SK-N-SH treated with all-trans-retinoic acid at 6 μM for 48 hours (cell line): ENCODE data around the gene DFFB.

ENCODE experiments used
- ARNTL ChIP-seq: fragments of 450-650 bp; formaldehyde crosslinking; IDR thresholded peaks from 2 replicates; pipeline ENCODE4 v1.5.0; 2020; ENCODE audit warnings: low read depth, mild to moderate bottlenecking, moderate library complexity, borderline replicate concordance
- GLIS3 ChIP-seq: fragments of 250-450 bp; sonication (Bioruptor Pico); IDR thresholded peaks from 2 replicates; pipeline ENCODE4 v1.5.0; 2020; ENCODE audit warnings: mild to moderate bottlenecking, moderate library complexity
- TOX ChIP-seq: fragments of 250-450 bp; sonication (Bioruptor Pico); IDR thresholded peaks from 2 replicates; pipeline ENCODE4 v1.8.0; 2021; ENCODE audit warnings: mild to moderate bottlenecking, moderate library complexity, borderline replicate concordance
- ZFP30 ChIP-seq: fragments of 450-650 bp; formaldehyde crosslinking; IDR thresholded peaks from 2 replicates; pipeline ENCODE4 v1.5.0; 2022; ENCODE audit warnings: mild to moderate bottlenecking, moderate library complexity

GRCh38 chr1:3925256-3925655 is 68.0 kb downstream of the DFFB start:
- TF ChIP-seq ARNTL (CRISPR knock-in tag), result no peak
- TF ChIP-seq TOX, result no peak
- no peak for TF ChIP-seq ZFP30 (CRISPR knock-in tag)
- TF ChIP-seq GLIS3 (CRISPR knock-in tag), result no peak
